Measurements from ENCODE around the gene CHD9. TPM values are rescaled to one million over a fixed set of nuclear protein-coding genes. Genes with fewer than 3 reads are reported as not detected.

The CHD9 gene
- total RNA-seq, 1 experiment from 2014 or later = 18.9 TPM

GRCh38 chr16:53370827-53371226 is 316.0 kb downstream of the CHD9 start:
- BruUV-seq (replicated peaks) = no TSS peak
- ChIA-PET CTCF (interaction anchor here (0.9 kb wide), 1 partner anchor 15 kb away, joined by 3 read pairs; no protein-coding TSS in a partner anchor), POLR2A (no interaction called here), RAD21 (ENCODE audit: low non-redundant PET in 1 of 2, low total read pairs in 2 of 2, uncharacterized antibody in 2 of 2, unreplicated experiment in 2 of 2) (no interaction called here)
- TF ChIP-seq MAX (IDR thresholded peaks at IDR 0.05) (no peak), SRF (IDR thresholded peaks at IDR 0.05; ENCODE audit: low read depth) (no peak), EGR1 (IDR thresholded peaks at IDR 0.05; ENCODE audit: low read depth) (no peak), POLR2AphosphoS5 (IDR thresholded peaks at IDR 0.05; ENCODE audit: low read depth, low read length) (no peak), CEBPB (IDR thresholded peaks at IDR 0.05; ENCODE audit: low read depth) (no peak), POLR2A (IDR thresholded peaks at IDR 0.05; ENCODE audit: borderline replicate concordance, extremely low read depth, insufficient read depth, insufficient read length) (no peak), FOSL1 (IDR thresholded peaks at IDR 0.05; ENCODE audit: low read depth) (no peak), REST (IDR thresholded peaks at IDR 0.05; ENCODE audit: low read depth) (no peak), ATF3 (IDR thresholded peaks at IDR 0.05) (no peak), SP1 (IDR thresholded peaks at IDR 0.05; ENCODE audit: low read depth) (no peak), JUND (IDR thresholded peaks at IDR 0.05) (no peak), ELF1 (IDR thresholded peaks at IDR 0.05; ENCODE audit: borderline replicate concordance, low read depth) (no peak), CTCF (IDR thresholded peaks at IDR 0.05 in 2 of 3, conservative IDR thresholded peaks at IDR 0.05 in 1 of 3; ENCODE audit: borderline replicate concordance in 1 of 3, insufficient read depth in 1 of 3, low read depth in 2 of 3, low read length in 2 of 3) (no peak), SIN3A (IDR thresholded peaks at IDR 0.05; ENCODE audit: low read depth) (no peak), ZBTB33 (IDR thresholded peaks at IDR 0.05; ENCODE audit: extremely low read depth, insufficient replicate concordance, low read length) (no peak), ZFX (IDR thresholded peaks at IDR 0.05) (no peak), ZNF274 (IDR thresholded peaks at IDR 0.05; ENCODE audit: low read depth, low read length) (no peak), EZH2 (IDR thresholded peaks at IDR 0.05) (no peak), TCF7L2 (IDR thresholded peaks at IDR 0.05; ENCODE audit: borderline replicate concordance, extremely low read depth, insufficient read depth, insufficient read length) (no peak), YY1 (IDR thresholded peaks at IDR 0.05; ENCODE audit: extremely low read depth, insufficient replicate concordance, low read depth, low read length) (no peak)
- no peaks in the 10 kb centered on the region for H3K9me2 ChIP-seq (ENCODE audit: insufficient read depth)
- no peak for ATAC-seq
- no peaks in the 10 kb centered on the region for H3K79me2 ChIP-seq (ENCODE audit: insufficient read depth, low read length)
- H4K20me1 ChIP-seq (ENCODE audit: insufficient read depth) = no peaks in the 10 kb centered on the region
- no peaks in the 10 kb centered on the region; the same call in 1 of the 2 replicates for H3K27me3 ChIP-seq (ENCODE audit: insufficient read depth, low read length)
- H3K27ac ChIP-seq (ENCODE audit: low read depth, low read length) = no peak overlapping the region
- H3K36me3 ChIP-seq (ENCODE audit: control insufficient read depth in 1 of 2, insufficient read depth in 2 of 2, low read length in 2 of 2) = no peaks in the 10 kb centered on the region
- no peak overlapping the region for H3K4me3 ChIP-seq (replicated peaks in 1 of 2; ENCODE audit: low read depth in 1 of 2, low read length in 2 of 2)
- no peak overlapping the region for H2AFZ ChIP-seq (ENCODE audit: low read depth, low read length, poor library complexity, severe bottlenecking)
- no peaks in the 10 kb centered on the region for H3K9me3 ChIP-seq (ENCODE audit: control insufficient read depth in 1 of 2, insufficient read depth in 1 of 2, low read depth in 1 of 2, low read length in 2 of 2)
- H3K4me1 ChIP-seq (ENCODE audit: control insufficient read depth in 1 of 2, insufficient read depth in 2 of 2, low read length in 2 of 2) = peaks cover 0 to 3% of the 10 kb centered on the region in 2 experiments; a peak in 2 of 4 replicates
- H3K9ac ChIP-seq (ENCODE audit: low read length) = no peak overlapping the region
- intact Hi-C loops (cut with micrococcal nuclease) = no loop called here
- DNase-seq (ENCODE audit: low read depth, low spot score) = no peak
- no peak overlapping the region for H3K4me2 ChIP-seq (ENCODE audit: low read length)

All from HCT116 (cell line).